B cell (primary cell): ENCODE results near the gene TMEM79.

Experiments
- CTCF ChIP-seq: fragments of 200-600 bp; IDR thresholded peaks from one replicate; pipeline ENCODE4 v1.8.0; 2022; ENCODE audit warnings: antibody characterized with exemption, mild to moderate bottlenecking
- EZH2 ChIP-seq: IDR thresholded peaks from 2 replicates; pipeline ENCODE4 v1.6.1; 2012; ENCODE audit warnings: borderline replicate concordance, low read depth, mild to moderate bottlenecking, moderate library complexity, low read length; ENCODE audit not compliant: insufficient read depth, poor library complexity, severe bottlenecking

- no peak for TF ChIP-seq CTCF
- no peak for TF ChIP-seq EZH2
These were observed 32.8 kb downstream of the TMEM79 start for GRCh38 chr1:156316909-156317308.
